GM04504 (cell line): ENCODE results near the gene OR9A2.
"Not testable (repeated sequence)": the region's sequence is repeated elsewhere in the genome, so short reads cannot be mapped to it uniquely, and the experiment has no call there.

ENCODE experiments used
- DNase-seq: peaks from one replicate; pipeline ENCODE4 v3.0.0-alpha.2; 2012; ENCODE audit warnings: low read depth

Gene OR9A2

DNA sequence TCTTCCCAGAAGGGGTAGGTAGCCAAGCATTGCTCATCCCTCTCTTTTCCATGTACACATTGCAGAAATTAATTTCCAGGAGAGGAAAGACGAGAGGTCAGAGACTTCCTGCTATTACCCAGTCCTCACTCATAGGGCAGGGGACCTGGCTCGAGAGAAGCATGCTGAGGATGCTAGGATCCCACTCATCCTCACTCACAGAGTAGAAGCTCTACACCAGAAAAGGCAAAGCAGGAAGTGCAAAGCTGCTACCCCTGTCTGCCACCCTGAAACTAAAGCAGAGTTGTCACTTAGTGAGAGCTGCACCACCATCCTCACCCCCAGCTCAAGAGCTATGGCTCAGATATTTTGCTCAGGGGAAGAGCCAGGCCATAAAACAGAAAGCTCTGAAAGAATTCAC is 9.9 kb downstream of the OR9A2 start:
- DNase-seq, result no peak

GRCh38 chr7:143015926-143016490 is 10.9 kb downstream of the OR9A2 start:
- no peak for DNase-seq

DNA sequence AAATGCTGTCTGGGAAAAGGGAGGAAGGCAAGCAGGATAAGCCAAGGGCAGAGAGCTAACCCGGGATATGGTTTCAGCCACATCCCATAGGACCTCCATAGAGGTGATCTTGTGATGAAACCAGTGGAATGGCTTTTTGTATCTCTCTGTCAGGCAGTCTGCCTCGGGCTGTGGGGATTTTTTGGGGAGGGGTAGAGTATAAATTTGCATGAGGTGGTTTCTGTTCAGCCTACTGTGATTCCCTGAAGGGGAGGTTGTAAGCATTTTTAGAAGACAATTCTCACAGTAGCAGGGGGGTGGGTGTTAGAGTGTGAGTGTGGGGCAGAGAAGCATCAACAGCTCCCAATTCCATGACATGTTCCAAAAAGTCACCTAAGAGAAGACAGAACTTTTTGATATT is 11.8 kb downstream of the OR9A2 start:
- DNase-seq, result no peak

- peak; percentile 54 for DNase-seq
These were observed 13.0 kb downstream of the OR9A2 start for GRCh38 chr7:143013893-143014292.

DNA sequence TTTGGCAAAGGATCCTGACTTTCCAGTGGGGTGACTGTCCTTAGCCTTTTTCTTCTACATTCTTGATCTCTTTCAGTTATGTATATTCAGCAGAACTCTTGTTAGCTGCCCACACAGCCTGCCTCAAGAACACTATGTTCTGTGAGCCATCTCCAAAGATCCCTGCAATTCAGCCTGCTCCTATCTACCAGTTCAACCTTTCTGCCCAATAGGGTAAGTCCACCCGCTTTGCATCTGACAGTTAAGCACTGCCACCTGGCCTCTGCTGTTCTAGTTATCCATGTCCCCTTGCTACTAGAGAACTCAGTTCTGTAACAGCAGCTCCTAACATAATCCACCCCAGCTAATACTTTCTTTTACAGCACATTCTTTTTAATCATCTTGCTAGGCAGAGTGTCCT is 13.5 kb downstream of the OR9A2 start:
- DNase-seq, result no peak

DNA sequence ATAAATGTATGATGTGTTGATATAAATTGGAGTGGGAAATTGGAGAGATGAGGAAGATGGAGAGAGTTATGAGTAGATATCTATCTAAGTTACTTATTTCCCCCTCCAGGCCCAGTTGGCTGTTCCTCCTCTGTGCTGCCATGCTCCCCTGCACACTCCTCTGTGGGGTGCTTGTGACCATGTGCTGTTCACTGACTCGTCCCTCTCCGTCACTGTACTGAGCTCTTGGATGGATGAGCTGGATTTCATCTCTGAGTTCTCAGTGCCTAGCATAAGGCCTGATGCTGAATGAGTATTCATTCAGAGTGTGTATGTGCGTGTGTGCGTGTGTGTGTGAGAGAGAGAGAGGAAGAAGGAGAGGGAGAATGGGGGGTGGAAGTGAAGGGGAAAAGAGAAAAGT is 14.5 kb downstream of the OR9A2 start:
- no peak for DNase-seq

GRCh38 chr7:143012001-143012400 is 14.9 kb downstream of the OR9A2 start:
- no peak for DNase-seq

DNA sequence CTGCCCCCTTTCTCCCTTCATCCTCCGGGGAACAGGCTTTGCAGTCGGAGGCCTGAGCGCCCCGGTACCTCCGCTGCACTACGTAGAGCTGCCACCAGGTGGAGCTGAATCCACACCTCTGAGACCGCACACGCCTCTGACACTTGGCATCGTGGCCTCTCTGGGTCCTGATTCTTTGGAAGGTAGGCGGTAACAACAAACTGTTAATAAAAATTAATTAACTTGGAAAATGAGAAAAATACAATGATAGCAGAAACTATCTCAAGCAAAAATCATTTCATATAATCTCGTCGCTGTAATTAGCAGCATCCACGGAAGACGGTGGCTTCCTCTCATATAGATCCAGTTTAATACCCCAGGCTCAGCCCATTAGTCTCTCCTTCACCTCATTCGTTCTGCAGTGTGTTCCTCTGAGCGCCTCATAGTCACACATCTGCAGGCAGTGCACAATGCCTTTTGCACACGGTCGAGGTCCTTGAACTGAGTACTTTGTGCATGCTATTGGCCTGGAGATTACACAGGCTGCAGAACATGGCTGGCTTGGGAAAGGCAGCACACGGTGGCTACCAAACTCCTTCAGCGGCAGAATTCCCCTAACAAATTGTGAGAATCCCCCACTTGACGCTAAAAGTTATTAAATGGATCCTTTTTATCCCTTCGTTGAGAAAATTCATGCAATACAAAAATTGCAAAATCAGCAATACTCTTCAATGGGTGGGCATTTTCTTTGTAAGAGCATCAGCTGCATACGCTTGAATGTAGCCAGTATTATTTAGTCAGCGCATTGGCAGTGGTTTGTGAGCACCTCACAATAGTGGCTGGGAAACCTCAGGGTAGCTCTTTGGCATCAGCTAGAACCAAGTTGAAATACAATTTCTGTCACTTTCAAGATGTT is 18.7 kb downstream of the OR9A2 start:
- DNase-seq, result peak; percentile 30

- DNase-seq, result no peak
These were observed 21.2 kb downstream of the OR9A2 start for GRCh38 chr7:143005632-143006260.

GRCh38 chr7:143003393-143004051 is 23.4 kb downstream of the OR9A2 start:
- no peak for DNase-seq

DNA sequence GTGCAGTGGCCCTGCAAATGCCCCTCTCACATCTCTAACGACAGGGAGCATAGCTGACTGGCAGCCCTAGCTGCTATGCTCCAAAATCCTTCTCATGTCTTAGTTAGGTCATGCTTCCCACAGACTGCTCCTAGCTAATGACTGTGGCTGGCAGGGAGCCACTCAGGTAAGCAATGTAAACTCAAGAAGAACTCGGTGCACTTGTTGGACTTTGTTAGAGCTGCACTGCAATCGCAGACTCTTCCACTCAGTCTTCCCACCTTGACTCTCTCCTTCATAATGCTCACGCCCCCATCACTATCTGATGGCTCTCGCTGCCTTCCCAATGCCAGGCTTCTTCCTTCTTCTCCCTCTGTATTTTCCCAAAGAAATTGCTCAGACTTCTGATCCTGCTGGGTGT is 24.0 kb downstream of the OR9A2 start:
- DNase-seq, result no peak

DNA sequence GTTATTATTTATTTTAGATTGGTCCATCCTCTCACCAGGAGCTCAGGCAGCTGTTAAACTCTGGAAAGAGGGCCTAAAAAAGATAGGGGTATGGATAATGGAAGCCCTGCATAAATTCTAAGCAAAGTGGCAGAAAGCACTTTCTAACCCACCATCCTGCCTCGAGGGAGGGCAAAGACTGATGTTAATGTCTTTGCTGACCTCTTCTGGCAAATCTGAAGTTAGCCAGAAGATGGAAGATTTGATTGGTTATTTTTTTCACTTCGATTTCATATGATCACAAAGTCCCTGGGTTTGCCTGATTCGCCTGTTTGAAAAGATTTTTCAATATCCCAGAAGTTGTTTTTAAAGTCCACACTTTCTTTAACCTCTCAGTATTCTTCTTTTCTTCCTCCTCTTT is 24.8 kb downstream of the OR9A2 start:
- DNase-seq, result no peak

- DNase-seq, result no peak
These were observed 26.3 kb downstream of the OR9A2 start for GRCh38 chr7:143000648-143001047.

- no peak for DNase-seq
These were observed 27.1 kb downstream of the OR9A2 start for GRCh38 chr7:142999793-143000192.

DNA sequence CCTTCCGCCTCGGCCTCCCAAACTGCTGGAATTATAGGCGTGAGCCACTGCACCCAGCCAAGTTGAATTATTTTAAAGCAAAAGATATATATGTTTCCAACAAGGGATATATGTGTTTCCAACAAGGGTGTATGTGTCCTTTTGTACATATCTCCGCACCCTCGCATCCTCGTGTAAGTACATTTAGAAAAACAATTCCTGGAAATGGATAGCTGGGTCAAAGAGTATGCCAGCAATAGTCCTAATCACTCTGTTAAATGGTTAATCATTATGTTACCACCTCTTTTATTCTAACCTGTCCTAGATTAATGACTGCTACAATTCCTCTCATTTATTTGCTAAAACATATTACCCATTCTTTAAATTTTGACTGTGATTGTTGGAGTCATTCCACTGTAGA is 28.0 kb downstream of the OR9A2 start:
- no peak for DNase-seq

DNA sequence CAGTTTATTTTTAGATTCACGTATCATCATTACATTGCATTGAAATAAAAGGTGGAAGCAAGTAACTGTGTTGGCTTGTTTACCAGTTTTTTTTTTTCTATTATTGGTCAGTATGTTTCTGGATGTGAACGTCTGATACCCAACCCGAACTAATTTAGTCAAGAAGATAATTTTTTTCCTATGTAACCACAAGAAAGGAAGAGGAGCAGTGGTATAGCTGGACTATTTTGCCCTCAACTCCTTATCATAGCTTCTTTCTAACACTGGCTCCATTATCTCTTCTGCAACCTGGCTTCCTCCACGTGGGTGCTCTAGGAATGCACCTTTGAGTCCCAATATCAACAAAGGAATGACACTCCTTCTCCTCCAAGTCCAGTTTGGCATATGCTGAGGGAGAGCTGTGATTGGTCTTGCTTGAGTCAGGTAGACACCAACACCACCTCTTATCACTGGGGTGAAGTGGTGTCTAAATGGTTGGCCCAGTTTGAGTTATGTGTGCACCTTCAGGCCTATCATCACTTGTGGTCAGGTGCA is 29.4 kb downstream of the OR9A2 start:
- DNase-seq, result no peak

- no peak for DNase-seq
These were observed 34.5 kb downstream of the OR9A2 start for GRCh38 chr7:142992427-142992826.

DNA sequence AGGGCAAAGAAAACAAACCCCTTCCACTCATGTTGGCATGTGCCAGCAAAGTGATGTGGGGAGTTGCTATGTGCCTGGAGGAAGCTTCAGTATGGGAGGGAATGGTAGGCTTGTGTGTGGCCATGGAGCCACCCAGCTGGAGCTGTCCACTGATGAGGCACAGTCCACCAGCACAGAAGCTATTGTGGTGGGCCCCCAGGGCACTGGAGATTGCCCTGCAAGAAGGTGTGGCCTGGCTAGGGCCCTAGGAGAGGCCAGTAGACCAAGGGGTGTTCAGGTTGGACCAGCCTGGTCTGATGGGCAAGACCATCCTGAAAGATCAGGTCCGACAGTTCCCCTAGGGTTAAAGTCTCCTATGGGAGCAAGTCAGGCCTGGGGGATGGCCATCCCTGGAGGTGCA is 42.6 kb downstream of the OR9A2 start:
- no peak for DNase-seq

GRCh38 chr7:142983825-142984224 is 43.1 kb downstream of the OR9A2 start:
- no peak for DNase-seq

- not testable (repeated sequence) for DNase-seq
These were observed 48.5 kb downstream of the OR9A2 start for GRCh38 chr7:142978402-142978801.
